ENCODE measurements around the gene PPFIA2.

Gene PPFIA2

DNA sequence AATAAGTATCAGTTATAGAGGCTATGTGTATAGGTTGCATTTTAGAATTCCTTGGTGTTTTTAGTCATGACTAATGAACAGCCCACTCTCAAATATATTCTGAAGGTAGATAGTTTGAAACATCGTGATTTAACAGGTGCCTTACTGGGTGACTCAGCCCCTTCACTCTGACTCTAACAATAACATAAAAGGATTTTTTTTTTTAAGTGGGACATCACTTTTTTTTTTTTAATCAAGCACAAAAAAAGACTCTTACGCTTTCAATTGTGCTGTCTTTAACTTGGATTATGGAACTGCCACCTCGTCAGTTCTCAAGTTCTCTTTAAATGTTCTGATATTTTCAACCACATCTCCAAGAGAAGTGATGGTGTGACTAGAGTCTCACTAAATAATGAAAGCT is 46.6 kb downstream of the PPFIA2 start:
- no peak overlapping the region for H2AFZ ChIP-seq (ENCODE audit: low read length)
- H3K79me2 ChIP-seq (ENCODE audit: insufficient read depth, low read length), result no peaks in the 10 kb centered on the region
- H3F3A ChIP-seq (ENCODE audit: low read depth), result no peaks in the 10 kb centered on the region
- no peak overlapping the region for H3K4me3 ChIP-seq (ENCODE audit: low read length, poor library complexity, severe bottlenecking)
- H3K36me3 ChIP-seq (ENCODE audit: insufficient read depth, low read length), result no peaks in the 10 kb centered on the region
- H4K20me1 ChIP-seq (ENCODE audit: insufficient read depth, low read length, poor library complexity, severe bottlenecking), result no peaks in the 10 kb centered on the region
- no peaks in the 10 kb centered on the region for H3K9me3 ChIP-seq (ENCODE audit: insufficient read depth, low read depth, low read length)
- H3K9ac ChIP-seq (ENCODE audit: low read depth, low read length, poor library complexity, severe bottlenecking), result no peak overlapping the region
- H3K4me1 ChIP-seq (ENCODE audit: insufficient read depth, low read length, poor library complexity, severe bottlenecking), result no peaks in the 10 kb centered on the region
- no peaks in the 10 kb centered on the region for H3K27me3 ChIP-seq (ENCODE audit: insufficient read depth, low read length, poor library complexity, severe bottlenecking)
- no peaks in the 10 kb centered on the region for H3K9me2 ChIP-seq (replicated peaks; ENCODE audit: low read depth, low read length)
- TF ChIP-seq, protein P1, sequence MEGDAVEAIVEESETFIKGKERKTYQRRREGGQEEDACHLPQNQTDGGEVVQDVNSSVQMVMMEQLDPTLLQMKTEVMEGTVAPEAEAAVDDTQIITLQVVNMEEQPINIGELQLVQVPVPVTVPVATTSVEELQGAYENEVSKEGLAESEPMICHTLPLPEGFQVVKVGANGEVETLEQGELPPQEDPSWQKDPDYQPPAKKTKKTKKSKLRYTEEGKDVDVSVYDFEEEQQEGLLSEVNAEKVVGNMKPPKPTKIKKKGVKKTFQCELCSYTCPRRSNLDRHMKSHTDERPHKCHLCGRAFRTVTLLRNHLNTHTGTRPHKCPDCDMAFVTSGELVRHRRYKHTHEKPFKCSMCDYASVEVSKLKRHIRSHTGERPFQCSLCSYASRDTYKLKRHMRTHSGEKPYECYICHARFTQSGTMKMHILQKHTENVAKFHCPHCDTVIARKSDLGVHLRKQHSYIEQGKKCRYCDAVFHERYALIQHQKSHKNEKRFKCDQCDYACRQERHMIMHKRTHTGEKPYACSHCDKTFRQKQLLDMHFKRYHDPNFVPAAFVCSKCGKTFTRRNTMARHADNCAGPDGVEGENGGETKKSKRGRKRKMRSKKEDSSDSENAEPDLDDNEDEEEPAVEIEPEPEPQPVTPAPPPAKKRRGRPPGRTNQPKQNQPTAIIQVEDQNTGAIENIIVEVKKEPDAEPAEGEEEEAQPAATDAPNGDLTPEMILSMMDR (conservative IDR thresholded peaks at IDR 0.05; ENCODE audit: low read length), result no peak
- no peak for TF ChIP-seq EZH2phosphoT487 (IDR thresholded peaks at IDR 0.05; ENCODE audit: borderline replicate concordance)
- no peak overlapping the region for H3K4me2 ChIP-seq (ENCODE audit: low read depth, low read length, poor library complexity, severe bottlenecking)

DNA sequence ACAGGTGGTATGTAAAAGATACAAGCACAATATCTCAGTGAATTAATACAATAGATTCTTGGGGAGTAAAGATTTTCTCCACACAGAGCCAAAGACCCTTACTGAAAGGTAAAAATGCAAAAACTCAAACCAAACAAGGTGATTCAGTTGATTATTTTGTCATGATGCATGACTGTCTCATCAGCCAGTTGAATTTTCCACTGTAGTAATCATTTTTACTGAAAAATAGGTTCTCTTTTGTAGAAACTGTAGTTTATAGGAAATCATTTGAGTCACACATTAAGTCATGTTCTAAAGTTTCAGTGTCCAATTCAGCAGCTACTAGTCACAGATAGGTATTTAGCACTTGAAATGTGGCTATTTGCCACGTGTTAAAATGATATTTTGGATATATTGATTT is 53.6 kb downstream of the PPFIA2 start:
- H3K4me3 ChIP-seq (ENCODE audit: low read length, poor library complexity, severe bottlenecking), result no peak overlapping the region
- no peak overlapping the region for H3K4me2 ChIP-seq (ENCODE audit: low read depth, low read length, poor library complexity, severe bottlenecking)
- H3K27me3 ChIP-seq (ENCODE audit: insufficient read depth, low read length, poor library complexity, severe bottlenecking), result no peaks in the 10 kb centered on the region
- TF ChIP-seq, protein P1 (conservative IDR thresholded peaks at IDR 0.05; ENCODE audit: low read length), result no peak
- TF ChIP-seq EZH2phosphoT487 (IDR thresholded peaks at IDR 0.05; ENCODE audit: borderline replicate concordance), result no peak
- H2AFZ ChIP-seq (ENCODE audit: low read length), result no peak overlapping the region
- no peak overlapping the region for H3K9ac ChIP-seq (ENCODE audit: low read depth, low read length, poor library complexity, severe bottlenecking)
- H3K79me2 ChIP-seq (ENCODE audit: insufficient read depth, low read length), result no peaks in the 10 kb centered on the region
- H3F3A ChIP-seq (ENCODE audit: low read depth), result no peaks in the 10 kb centered on the region
- no peaks in the 10 kb centered on the region for H4K20me1 ChIP-seq (ENCODE audit: insufficient read depth, low read length, poor library complexity, severe bottlenecking)
- no peaks in the 10 kb centered on the region for H3K9me3 ChIP-seq (ENCODE audit: insufficient read depth, low read depth, low read length)
- no peaks in the 10 kb centered on the region for H3K36me3 ChIP-seq (ENCODE audit: insufficient read depth, low read length)
- no peaks in the 10 kb centered on the region for H3K9me2 ChIP-seq (replicated peaks; ENCODE audit: low read depth, low read length)
- no peaks in the 10 kb centered on the region for H3K4me1 ChIP-seq (ENCODE audit: insufficient read depth, low read length, poor library complexity, severe bottlenecking)

DNA sequence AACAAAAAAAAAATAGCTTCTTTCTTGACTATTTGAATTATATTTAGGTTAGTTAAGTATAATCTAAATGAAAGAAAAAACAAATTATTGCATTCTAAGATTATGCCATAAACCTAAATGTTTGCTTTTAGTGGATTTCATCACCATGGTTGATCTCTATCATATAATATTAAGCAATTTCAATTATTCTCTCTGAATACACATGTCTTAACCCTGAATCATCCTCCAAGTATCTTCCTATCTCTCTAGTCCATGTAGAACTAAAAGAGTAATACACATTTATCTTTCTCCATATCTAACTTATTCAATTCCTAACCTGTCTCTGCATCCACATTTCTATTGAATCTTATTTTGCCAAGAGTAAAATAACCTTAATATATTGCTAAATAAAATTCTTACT is 59.6 kb downstream of the PPFIA2 start:
- Histone ChIP-seq H3K36me3 (ENCODE audit: insufficient read depth, low read length) (no peaks in the 10 kb centered on the region), H4K20me1 (ENCODE audit: insufficient read depth, low read length, poor library complexity, severe bottlenecking) (no peaks in the 10 kb centered on the region), H3K27me3 (ENCODE audit: insufficient read depth, low read length, poor library complexity, severe bottlenecking) (no peaks in the 10 kb centered on the region), H3F3A (ENCODE audit: low read depth) (no peaks in the 10 kb centered on the region), H3K79me2 (ENCODE audit: insufficient read depth, low read length) (no peaks in the 10 kb centered on the region), H3K9me3 (ENCODE audit: insufficient read depth, low read depth, low read length) (no peaks in the 10 kb centered on the region), H3K4me2 (ENCODE audit: low read depth, low read length, poor library complexity, severe bottlenecking) (no peak overlapping the region), H3K4me3 (ENCODE audit: low read length, poor library complexity, severe bottlenecking) (no peak overlapping the region), H3K9ac (ENCODE audit: low read depth, low read length, poor library complexity, severe bottlenecking) (no peak overlapping the region), H2AFZ (ENCODE audit: low read length) (no peak overlapping the region), H3K9me2 (replicated peaks; ENCODE audit: low read depth, low read length) (no peaks in the 10 kb centered on the region), H3K4me1 (ENCODE audit: insufficient read depth, low read length, poor library complexity, severe bottlenecking) (no peaks in the 10 kb centered on the region)
- TF ChIP-seq, protein P1 (conservative IDR thresholded peaks at IDR 0.05; ENCODE audit: low read length), result no peak
- no peak for TF ChIP-seq EZH2phosphoT487 (IDR thresholded peaks at IDR 0.05; ENCODE audit: borderline replicate concordance)

Data from Loucy (cell line).